Stimulated activated naive CD8-positive, alpha-beta T cell treated with anti-CD3 and anti-CD28 coated beads, Interleukin-15, Interleukin-2, amounts not matched to agents 100 U/mL and 50 U/mL, for 24 hours (primary cell): Measurements from ENCODE around the gene DIRAS1.
"Not testable (repeated sequence)": the region's sequence is repeated elsewhere in the genome, so short reads cannot be mapped to it uniquely, and the experiment has no call there.

Experiments used
- ATAC-seq: fragments of 150-1000 bp; cut with Tn5 transposase; one replicate; pipeline ENCODE4 v1.10.0; 2021
- DNase-seq: peaks from one replicate; pipeline ENCODE4 v3.0.0; 2021

The DIRAS1 gene

GRCh38 chr19:2676823-2677222, 44.3 kb downstream of the DIRAS1 start:
- no peak for DNase-seq
- no peak for ATAC-seq

GRCh38 chr19:2675892-2676291, 45.3 kb downstream of the DIRAS1 start:
- DNase-seq (no peak), ATAC-seq (no peak)

- no peak for ATAC-seq
These were observed 51.0 kb downstream of the DIRAS1 start for GRCh38 chr19:2670217-2670616.

GRCh38 chr19:2668175-2668763, 52.9 kb downstream of the DIRAS1 start:
- ATAC-seq (no peak), DNase-seq (no peak)

More at GRCh38 chr19:2670217-2670616, 51.0 kb downstream of the DIRAS1 start:
- DNase-seq: no peak

GRCh38 chr19:2667349-2667748, 53.8 kb downstream of the DIRAS1 start:
- not testable (repeated sequence) for DNase-seq, ATAC-seq

- no peak for ATAC-seq
- DNase-seq: no peak
These were observed 54.7 kb downstream of the DIRAS1 start for GRCh38 chr19:2666344-2666994.

- DNase-seq (no peak), ATAC-seq (no peak)
These were observed 56.1 kb downstream of the DIRAS1 start for GRCh38 chr19:2665103-2665502.
